GM12878 (cell line): Measurements from ENCODE around the gene SLF2. TPM values are rescaled to one million over a fixed set of nuclear protein-coding genes. Genes with fewer than 3 reads are reported as not detected.

ENCODE experiments used
- ATAC-seq: fragments of 200-7000 bp; cut with Tn5 transposase; 3 replicates; pipeline ENCODE4 v1.9.1; 2020; ENCODE audit warnings: mild to moderate bottlenecking, moderate library complexity
- BruUV-seq: library from RNA; stranded (reverse); fragments of 400-500 nt; replicated peaks from 2 replicates; lab custom pipeline; 2021; lab: Mats Ljungman, UMichigan
- CTCF ChIA-PET: fragments of 300-600 bp; sonication (Branson Sonifier 250); formaldehyde crosslinking; extraction: SDS; loops from one replicate; lab custom pipeline; 2021; ENCODE audit warnings: inconsistent platforms; lab: Yijun Ruan, JAX
- POLR2A ChIA-PET: fragments of 350-600 bp; formaldehyde crosslinking; extraction: SDS; loops from one replicate; lab custom pipeline; 2021; ENCODE audit warnings: inconsistent platforms; lab: Charles Lee
- RAD21 ChIA-PET: fragments of 300-600 bp; sonication (Branson Sonifier 250); formaldehyde crosslinking; loops from one replicate; lab custom pipeline; 2023; ENCODE audit warnings: antibody characterized with exemption; ENCODE audit not compliant: unreplicated experiment; lab: Charles Lee
- SMC1A ChIA-PET: fragments of 300-600 bp; sonication (Branson Sonifier 250); formaldehyde crosslinking; loops from one replicate; lab custom pipeline; 2023; ENCODE audit not compliant: unreplicated experiment, uncharacterized antibody; lab: Charles Lee
- DNase-seq: peaks from one replicate; pipeline ENCODE4 v3.0.0-alpha.2; 2011; ENCODE audit warnings: low read depth, low spot score
- FAIRE-seq: peaks from 3 replicates; lab custom pipeline; 2011; peaks lifted over from hg19 to GRCh38; lab: Jason Lieb, UNC
- H2AFZ ChIP-seq: 2 replicates; pipeline ENCODE4 v1.6.0; 2011; ENCODE audit warnings: low read depth, low read length, control low read depth; ENCODE audit not compliant: control insufficient read depth
- H3K27ac ChIP-seq: 2 replicates; pipeline ENCODE4 v1.5.1; 2011; ENCODE audit warnings: control low read depth; ENCODE audit not compliant: control insufficient read depth, insufficient read depth
- H3K27me3 ChIP-seq, 2 experiments: replicated peaks in 1 of 2; 2 replicates each; pipeline versions ENCODE4 v1.6.0 to v1.6.1; 2011; ENCODE audit warnings: low read length in 1 of 2; ENCODE audit not compliant: control insufficient read depth in 2 of 2, insufficient read depth in 2 of 2
- H3K36me3 ChIP-seq, 2 experiments: 2 replicates each; pipeline ENCODE4 v1.5.1; 2011; ENCODE audit warnings: low read length in 1 of 2; ENCODE audit not compliant: control insufficient read depth in 2 of 2, insufficient read depth in 2 of 2
- H3K4me1 ChIP-seq: 2 replicates; pipeline ENCODE4 v1.6.1; 2011; ENCODE audit warnings: mild to moderate bottlenecking, low read length, moderate library complexity, mixed read lengths; ENCODE audit not compliant: control insufficient read depth, insufficient read depth
- H3K4me2 ChIP-seq: 2 replicates; pipeline ENCODE4 v1.6.0; 2011; ENCODE audit warnings: control low read depth; ENCODE audit not compliant: control insufficient read depth, insufficient read depth
- H3K4me3 ChIP-seq: fragments of 200-600 bp; sonication (generic); 2 replicates; pipeline ENCODE4 v1.5.1; 2016
- H3K79me2 ChIP-seq: 2 replicates; pipeline ENCODE4 v1.6.0; 2011; ENCODE audit warnings: low read length; ENCODE audit not compliant: control insufficient read depth, insufficient read depth
- H3K9ac ChIP-seq: 2 replicates; pipeline ENCODE4 v1.8.0; 2011; ENCODE audit warnings: low read length, control low read depth, mixed read lengths; ENCODE audit not compliant: control insufficient read depth, insufficient read depth
- H3K9me3 ChIP-seq: replicated peaks from 3 replicates; pipeline ENCODE4 v1.5.1; 2011; ENCODE audit warnings: mild to moderate bottlenecking, low read length; ENCODE audit not compliant: control insufficient read depth, insufficient read depth
- H4K20me1 ChIP-seq: 2 replicates; pipeline ENCODE4 v1.6.0; 2011; ENCODE audit not compliant: control insufficient read depth, insufficient read depth
- CHD1 ChIP-seq: IDR thresholded peaks from 2 replicates; pipeline ENCODE4 v1.6.1; 2012; ENCODE audit warnings: low read depth, low read length, improper control_type of control experiment
- MTA2 ChIP-seq: fragments of 450-650 bp; IDR thresholded peaks from 2 replicates; pipeline ENCODE4 v1.6.1; 2016; ENCODE audit warnings: low read depth, mild to moderate bottlenecking, moderate library complexity
- MYC ChIP-seq: IDR thresholded peaks from 2 replicates; pipeline ENCODE4 v1.6.1; 2011; ENCODE audit warnings: mild to moderate bottlenecking, low read length, moderate library complexity, inconsistent platforms; ENCODE audit not compliant: insufficient read depth, insufficient replicate concordance, insufficient read length, severe bottlenecking
- RCOR1 ChIP-seq: conservative IDR thresholded peaks from 2 replicates; pipeline ENCODE4 v1.6.1; 2012; ENCODE audit warnings: low read depth, low read length, improper control_type of control experiment
- RFX5 ChIP-seq: IDR thresholded peaks from 2 replicates; pipeline ENCODE4 v1.6.1; 2011; ENCODE audit warnings: low read depth, low read length, improper control_type of control experiment
- RUNX3 ChIP-seq: IDR thresholded peaks from 2 replicates; pipeline ENCODE4 v1.6.1; 2012; ENCODE audit warnings: low read length, inconsistent platforms
- STAT1 ChIP-seq: fragments of 450-650 bp; conservative IDR thresholded peaks from 2 replicates; pipeline ENCODE4 v1.6.1; 2014; ENCODE audit warnings: antibody characterized with exemption, mild to moderate bottlenecking
- YY1 ChIP-seq: IDR thresholded peaks from 2 replicates; pipeline ENCODE4 v1.6.1; 2011; ENCODE audit warnings: low read depth, mild to moderate bottlenecking, low read length
- ZNF384 ChIP-seq: IDR thresholded peaks from 2 replicates; pipeline ENCODE4 v1.6.1; 2012; ENCODE audit warnings: low read depth, mild to moderate bottlenecking, low read length, improper control_type of control experiment, borderline replicate concordance
- WGBS: methylation state at CpG from one replicate; pipeline ENCODE4 v1.1.6; 2016; ENCODE audit warnings: low lambda C conversion rate; ENCODE audit not compliant: insufficient replicate concordance, insufficient coverage; ENCODE audit errors: missing lambda C conversion rate; 5-methylcytosine and 5-hydroxymethylcytosine counted together
- in situ Hi-C: fragments of 300-500 bp; cut with MboI; formaldehyde crosslinking; loops from 9 replicates; pipeline ENCODE4 v1.14.3; 2018; ENCODE audit warnings: mixed read lengths
- intact Hi-C: fragments of 100-400 bp; cut with micrococcal nuclease; formaldehyde crosslinking; loops from one replicate; pipeline ENCODE4 v1.14.2; 2022; ENCODE audit not compliant: unreplicated experiment
- polyA plus RNA-seq, 11 experiments: library from polyadenylated mRNA; depleted of rRNA in 4 of 11; unstranded in 6 of 11; stranded (reverse) in 5 of 11; fragments of >200 nt; fragmentation: Nextera tagmentation in 4 of 11; fragmentation: Illumina TruSeq in 1 of 11; extraction: Ambion mirVana in 4 of 11; extraction: Trizol in 1 of 11; gene quantifications; 1 replicate in 1 of 11; 2 replicates in 10 of 11; pipeline versions ENCODE4 v1.2.1 to v1.2.3, GENCODE V29; 2011 to 2016; ENCODE audit warnings: inconsistent platforms in 2 of 11, missing spikeins in 2 of 11, low read depth in 1 of 11
- total RNA-seq, 4 experiments: library from RNA; depleted of rRNA in 3 of 4; stranded (reverse); fragments of >200 nt in 3 of 4; fragmentation: Illumina TruSeq in 1 of 4; extraction: Trizol in 1 of 4; gene quantifications; 2 replicates each; pipeline versions ENCODE4 v1.2.1 to v1.2.3, GENCODE V29; 2013 to 2021

SLF2 gene
- total and polyA plus RNA-seq, 10 of the 15 experiments (the other 5 are each of a cell fraction or from before 2014, with no cell fraction given) = 3.0 to 25.2 (median 17.9) TPM

DNA sequence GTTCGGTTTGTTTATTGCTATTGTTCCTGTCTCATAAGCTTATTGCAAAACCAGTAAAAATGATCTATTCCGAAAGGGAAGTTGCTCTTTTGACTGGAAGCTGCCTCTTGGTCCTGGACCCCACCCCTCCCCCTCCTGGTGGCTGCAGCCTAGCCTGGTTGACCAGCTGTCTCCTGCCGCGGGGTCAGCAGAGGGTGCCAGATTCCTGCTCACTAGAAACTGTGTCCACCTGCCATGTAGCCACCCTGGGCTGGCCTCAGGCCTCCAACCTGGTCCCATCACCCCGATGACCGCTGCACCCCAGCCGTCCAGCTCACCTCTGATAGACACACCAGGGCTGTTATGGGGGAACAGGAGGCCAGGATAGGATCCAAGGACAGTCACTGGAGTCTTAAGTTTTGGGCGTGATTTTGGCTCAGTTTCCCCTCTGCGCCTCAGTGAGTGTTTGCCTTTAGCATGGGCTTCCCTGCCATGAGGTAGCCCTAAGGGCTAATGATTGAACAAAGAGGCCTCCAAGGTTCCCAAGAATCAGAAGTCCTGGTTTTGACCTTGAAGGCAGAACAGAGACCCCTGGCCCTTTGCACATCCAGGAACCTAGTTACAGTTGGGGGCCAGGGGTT, 32.9 kb upstream of the SLF2 start:
- DNase-seq (no peak), FAIRE-seq (no peak)
- WGBS = 70% methylated on average over 9 of the region's 9 CpGs

More for the DNA sequence above, 32.9 kb upstream of the SLF2 start:
- ChIA-PET RAD21 (interaction anchor here (1.0 to 2.2 kb wide), 2 partner anchors 9 to 34 kb away, joined by 4 to 8 read pairs; no protein-coding TSS in a partner anchor), CTCF (interaction anchor here (1.5 to 2.1 kb wide), 4 partner anchors 8 to 371 kb away, joined by 4 to 14 read pairs (median 6); no protein-coding TSS in a partner anchor), SMC1A (interaction anchor here (0.7 to 3.4 kb wide), 5 partner anchors 8 to 136 kb away, joined by 3 to 21 read pairs (median 3); no protein-coding TSS in a partner anchor), POLR2A (interaction anchor here (0.6 kb wide), 1 partner anchor 440 kb away, joined by 4 read pairs; no protein-coding TSS in a partner anchor)
- no peaks in the 10 kb centered on the region for H3K36me3 ChIP-seq
- no TSS peak for BruUV-seq
- H2AFZ ChIP-seq = no peak overlapping the region
- no peak overlapping the region for H3K27ac ChIP-seq
- no peak for ATAC-seq
- intact Hi-C loops = loop anchor here (2.0 to 10.0 kb wide), 4 partner anchors 135 to 543 kb away; partner anchors contain the start of gene PAX2
- in situ Hi-C loops = no loop called here
- no peak for TF ChIP-seq STAT1
- TF ChIP-seq RCOR1 = no peak
- TF ChIP-seq CHD1 = no peak
- TF ChIP-seq RUNX3 = no peak
- no peak for TF ChIP-seq ZNF384
- TF ChIP-seq MTA2 = no peak
- no peak for TF ChIP-seq RFX5
- TF ChIP-seq YY1 = no peak
- no peak for TF ChIP-seq MYC
- H4K20me1 ChIP-seq = no peaks in the 10 kb centered on the region
- H3K9me3 ChIP-seq = no peaks in the 10 kb centered on the region
- no peak overlapping the region for H3K9ac ChIP-seq
- no peaks in the 10 kb centered on the region for H3K4me1 ChIP-seq
- H3K4me3 ChIP-seq = no peak overlapping the region
- H3K4me2 ChIP-seq = no peak overlapping the region
- no peaks in the 10 kb centered on the region for H3K79me2 ChIP-seq
- no peaks in the 10 kb centered on the region; a peak in 1 of 4 replicates for H3K27me3 ChIP-seq
